ENCODE measurements around the gene CLEC20A.
"Not testable (repeated sequence)": the region's sequence is repeated elsewhere in the genome, so short reads cannot be mapped to it uniquely, and the experiment has no call there.

CLEC20A gene

DNA sequence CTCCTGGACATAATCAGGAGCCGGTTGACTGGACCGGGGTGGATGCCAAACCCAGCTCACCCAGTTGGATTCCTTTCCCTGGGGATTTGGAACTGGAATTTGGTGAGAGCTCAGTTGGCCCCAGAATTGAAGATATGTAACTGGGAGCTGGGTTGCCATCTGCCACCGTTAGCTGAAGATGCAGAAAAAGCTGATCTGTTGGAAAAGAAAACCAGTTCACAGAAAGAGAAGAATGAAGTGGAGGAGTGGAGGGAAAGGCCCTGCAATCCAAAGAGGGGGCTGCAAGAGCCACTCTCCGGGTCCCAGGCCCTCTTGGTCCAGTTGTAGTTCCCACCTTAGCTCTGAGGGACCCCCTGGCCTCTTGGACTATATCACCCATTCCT lies 32.2 kb upstream of the CLEC20A start:
- DNase-seq = peak in 1 of 2 experiments; percentile 81

DNA sequence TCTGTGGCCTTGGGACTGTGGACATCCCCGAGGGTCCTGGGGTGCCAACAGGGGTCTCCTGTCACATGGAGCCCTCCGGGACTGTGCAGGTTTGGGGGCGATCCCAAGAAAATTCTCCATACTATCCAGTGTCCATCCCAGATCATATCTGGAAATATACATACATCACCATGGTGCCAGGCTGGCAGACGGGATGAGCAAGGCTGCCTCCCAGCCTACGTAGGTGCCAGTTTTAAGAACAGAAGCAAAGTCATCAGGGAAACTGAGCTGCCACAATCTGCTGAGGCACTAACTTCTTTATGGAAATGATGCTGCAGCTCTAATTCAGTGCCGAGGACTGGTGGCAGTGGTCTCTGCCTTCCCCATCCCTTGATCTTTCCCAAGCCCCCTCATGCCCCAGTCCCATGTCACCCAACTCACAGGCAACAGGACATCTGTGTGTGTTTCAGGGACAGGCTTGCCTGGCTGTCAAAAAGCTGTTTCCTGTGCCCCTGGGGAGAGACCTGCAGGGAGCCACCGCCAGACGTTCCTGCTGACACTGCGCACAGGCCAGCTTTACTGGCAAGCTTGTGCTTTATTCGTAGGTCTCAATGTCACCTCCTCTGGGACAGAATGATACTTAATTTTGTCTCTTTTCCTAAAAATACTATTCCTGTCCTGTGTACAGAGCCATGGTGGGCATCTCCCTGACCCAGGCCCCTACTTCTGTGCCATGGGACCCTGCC lies 31.6 kb upstream of the CLEC20A start:
- DNase-seq = peak in 1 of 2 experiments; percentile 66

DNA sequence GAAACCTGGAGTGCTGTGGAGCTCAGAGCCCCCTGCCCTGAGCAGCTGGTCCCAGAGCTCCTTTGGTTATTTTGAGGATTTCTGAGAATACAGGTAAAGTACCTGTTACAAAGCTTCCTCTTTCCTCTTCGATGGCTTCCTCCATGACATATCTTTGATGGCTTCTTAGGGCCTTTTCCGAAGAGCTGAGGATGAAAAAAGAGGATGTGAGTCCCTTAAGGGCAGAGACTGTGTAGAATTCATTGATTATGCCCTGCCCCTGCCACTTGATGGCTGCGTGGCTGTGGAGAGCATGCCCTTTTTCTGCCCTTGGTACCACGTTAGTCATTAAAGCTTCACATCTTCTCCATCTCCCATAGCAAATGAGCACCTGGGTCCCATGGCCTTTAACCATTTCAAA lies 30.4 kb upstream of the CLEC20A start:
- DNase-seq = no peak

DNA sequence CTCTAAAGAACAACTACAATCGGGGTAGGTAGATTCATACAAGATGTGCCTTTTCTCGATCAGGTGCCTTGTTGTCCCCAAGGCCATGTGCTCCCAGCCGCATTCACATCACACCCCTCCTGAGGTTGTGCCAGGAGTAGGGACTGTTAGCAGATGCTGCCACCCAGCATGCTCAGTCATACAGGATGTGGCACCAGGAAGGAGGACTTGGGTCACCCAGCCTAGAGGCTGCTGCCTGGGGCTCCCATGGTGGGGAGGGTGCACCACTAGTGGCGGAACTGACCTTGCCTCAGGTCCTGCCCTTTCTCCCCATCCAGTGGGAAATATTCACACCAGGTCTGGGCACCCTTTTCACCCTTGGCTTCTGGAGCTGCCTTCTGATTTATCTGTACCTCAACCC lies 24.5 kb upstream of the CLEC20A start:
- DNase-seq = no peak

DNA sequence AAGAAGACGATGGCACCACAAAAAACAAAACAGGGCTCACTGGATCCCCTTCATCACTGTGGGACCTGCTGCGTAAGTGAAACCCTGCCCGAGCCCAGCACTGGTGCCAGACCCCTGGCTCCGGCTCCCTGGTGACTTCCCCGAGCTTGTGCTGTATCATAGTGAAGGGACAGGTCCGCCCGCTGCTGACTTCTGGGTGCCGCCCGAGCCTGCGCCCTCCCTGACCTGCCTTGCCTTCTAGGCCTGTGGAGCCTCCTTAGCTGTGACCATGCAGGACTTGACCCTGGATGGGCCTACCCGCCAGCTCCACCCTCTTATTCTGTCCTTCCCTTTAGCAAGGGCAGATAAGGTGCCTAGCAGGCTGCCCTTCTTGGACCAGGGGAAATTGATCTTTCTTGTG lies 24.0 kb upstream of the CLEC20A start:
- DNase-seq = no peak

DNA sequence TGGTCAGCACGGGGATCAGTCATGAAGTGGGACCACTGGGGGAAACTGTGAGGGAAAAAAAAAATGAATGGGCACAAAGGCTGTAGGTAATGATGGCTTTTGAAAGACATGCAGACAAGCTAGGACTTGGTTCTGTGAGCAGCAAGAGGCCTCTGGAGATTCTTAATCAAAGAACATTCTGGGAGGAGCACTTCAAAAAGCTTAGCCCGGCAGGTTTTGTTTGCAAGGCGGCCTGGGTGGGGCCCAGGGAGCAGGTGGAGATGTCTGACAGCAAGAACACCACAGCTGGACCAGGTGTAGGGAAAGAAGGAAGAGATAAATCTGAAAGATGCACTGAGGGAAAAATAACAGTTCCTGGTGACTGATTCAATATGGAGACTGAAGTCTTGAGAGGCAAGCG lies 22.1 kb upstream of the CLEC20A start:
- DNase-seq = no peak

DNA sequence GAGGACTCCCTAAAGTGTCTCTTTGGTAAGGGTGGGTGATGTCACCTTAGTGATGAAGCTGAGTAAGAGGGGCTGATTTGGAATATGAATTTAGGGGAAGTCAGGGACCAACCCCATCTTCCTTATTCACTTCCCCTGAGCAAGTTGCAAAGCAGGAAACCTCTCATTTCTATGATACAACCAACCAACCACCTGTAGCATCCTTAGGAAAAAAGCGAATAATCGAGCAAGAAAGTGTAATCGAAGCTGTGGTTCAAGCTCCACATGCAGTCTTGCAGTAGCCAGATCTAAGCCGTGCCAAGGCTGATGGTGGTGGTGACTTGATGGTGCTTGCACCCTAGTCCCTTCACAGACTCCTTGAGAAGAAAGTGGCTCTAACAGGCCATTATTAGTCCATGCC lies 19.3 kb upstream of the CLEC20A start:
- DNase-seq = no peak

DNA sequence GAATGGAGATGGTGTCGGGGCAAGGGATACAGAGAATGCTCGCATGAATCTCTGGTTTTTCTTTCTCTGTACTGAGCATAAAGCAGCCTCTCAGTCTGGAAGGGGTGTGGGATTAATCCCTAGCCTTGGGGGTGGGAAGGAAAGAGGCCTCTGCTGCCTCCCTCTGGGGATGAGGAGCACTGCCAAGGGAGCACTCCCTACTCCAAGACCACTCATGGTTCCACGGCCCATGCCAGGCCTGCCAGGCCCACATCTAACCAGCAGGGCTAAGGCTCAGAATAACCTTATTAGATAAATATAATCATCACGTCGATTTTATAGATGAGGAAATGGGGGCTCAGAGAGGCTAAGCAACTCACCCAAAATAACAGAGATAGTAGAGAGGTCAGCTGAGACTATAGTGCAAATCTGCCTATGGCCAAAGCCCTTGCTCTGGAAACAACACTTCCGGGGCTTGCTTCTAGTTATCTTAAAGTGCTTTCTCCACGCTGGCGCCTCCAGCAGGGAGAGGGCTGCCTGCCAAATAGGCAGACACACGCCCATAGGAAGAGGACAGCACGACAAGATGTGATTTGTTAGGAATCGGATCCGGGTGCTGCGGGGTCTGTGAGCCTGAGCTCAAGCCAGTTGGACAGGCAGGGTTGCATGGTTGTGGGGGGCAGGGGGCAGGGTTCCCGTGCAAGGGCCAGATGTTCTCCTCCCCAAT lies 16.7 kb upstream of the CLEC20A start:
- DNase-seq = peak; percentile 40 to 69

DNA sequence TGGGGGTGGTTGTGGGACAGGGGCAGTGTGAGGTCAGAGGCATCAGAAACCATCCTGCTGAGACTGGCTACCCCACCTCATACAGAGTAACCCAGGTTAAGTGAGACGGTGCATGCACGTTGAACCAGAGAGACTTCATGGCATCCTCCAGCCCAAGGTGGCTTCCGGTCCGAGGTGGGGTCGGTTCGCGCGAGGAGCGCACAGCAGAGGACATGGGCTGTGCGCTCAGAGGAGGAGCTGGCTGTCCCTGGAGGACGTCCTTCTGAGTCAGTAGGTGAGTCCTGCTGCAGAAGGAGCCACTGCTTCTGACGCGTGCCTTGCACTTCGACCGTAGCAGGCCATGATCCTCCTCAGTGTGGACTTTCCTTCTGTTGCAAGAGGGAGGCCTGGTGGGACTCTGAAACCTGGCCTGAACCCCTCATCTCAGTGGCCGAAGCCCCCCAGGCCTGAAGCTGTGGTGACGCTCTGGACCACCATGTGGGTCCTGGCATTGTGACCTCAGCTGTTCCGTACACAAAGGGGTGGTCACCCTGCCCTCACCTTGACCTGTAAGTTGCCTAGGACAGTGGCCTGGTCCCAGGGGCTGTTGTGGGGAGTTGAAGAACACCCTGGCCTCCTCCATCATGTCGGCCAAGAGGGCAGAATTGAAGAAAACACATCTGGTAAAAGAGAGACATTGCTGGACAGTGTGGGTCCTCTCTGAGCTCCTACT lies 16.0 kb upstream of the CLEC20A start, which contains the start of gene TEX35:
TSS of gene TEX35 (plus strand) at position 544 of the 712 bp plus-strand sequence. CDS start at position 624, 80 bp downstream.
- DNase-seq = no peak

DNA sequence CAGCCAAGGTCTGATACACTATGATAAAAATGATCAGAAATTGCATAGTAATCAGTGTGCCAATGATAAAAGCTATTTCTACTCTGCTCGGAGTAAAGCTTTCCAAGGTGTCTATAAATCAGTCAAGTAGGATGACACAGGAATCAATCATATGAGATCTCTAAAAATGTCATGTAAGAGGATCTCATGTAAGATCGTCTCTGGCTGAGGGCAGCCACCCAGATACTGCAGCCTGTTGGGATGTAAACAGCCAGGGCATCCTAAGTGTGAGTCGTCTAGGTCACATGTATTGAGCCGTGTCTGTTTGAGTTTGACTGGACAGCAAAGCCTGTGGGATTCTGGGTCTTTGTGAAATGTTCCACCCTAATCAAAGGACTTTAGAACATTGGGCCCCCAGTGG lies 13.4 kb upstream of the CLEC20A start:
- no peak for DNase-seq

DNA sequence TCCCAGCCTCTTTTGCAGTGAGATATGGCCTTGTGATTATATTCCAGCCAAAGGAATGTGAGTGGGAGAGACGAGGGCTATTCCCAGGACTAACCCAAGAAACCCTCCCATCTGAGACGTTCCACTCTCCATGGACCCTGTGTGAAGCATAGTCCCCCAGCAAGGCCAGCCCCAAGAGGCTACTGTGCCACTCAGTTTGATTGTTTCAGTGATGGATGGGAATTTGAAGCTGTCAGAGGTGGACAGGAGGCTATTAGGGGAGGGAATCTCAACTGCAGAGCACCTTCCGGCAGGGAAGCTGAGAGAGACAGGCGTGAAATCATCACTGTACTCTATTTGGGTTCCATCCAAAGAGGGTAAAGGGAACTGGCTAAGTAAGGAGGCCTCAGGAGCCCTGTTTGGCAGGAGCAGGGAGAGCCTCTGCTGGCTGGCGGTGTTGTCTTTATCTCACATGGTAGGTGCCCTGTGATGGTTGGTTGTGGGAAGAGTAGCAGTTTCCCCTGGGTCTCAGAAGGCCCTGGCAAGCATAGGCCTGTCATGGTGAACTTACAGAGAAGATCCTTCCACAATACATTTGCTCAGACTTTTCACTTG lies 12.7 kb upstream of the CLEC20A start:
- DNase-seq = peak in 1 of 2 experiments; percentile 34

DNA sequence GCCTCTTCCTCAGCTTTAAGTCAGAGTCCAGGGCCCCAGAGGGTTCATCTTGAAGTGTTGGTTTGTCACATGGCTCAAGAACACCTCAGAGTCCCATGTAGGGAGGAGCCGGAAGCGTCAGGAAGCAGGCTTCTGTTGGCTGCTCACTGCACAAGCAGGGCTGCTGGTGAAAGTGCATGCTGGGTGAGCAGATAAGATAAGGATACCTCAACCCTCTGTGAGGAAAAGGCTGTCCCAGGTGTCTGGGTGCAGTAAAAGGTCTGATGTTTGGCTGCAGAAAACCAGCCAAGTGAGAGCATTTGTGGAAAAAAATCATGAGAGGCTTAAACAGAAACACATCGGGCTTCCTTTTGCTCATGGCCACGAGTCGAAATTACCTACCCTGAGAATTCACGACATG lies 9.9 kb upstream of the CLEC20A start:
- DNase-seq = no peak

DNA sequence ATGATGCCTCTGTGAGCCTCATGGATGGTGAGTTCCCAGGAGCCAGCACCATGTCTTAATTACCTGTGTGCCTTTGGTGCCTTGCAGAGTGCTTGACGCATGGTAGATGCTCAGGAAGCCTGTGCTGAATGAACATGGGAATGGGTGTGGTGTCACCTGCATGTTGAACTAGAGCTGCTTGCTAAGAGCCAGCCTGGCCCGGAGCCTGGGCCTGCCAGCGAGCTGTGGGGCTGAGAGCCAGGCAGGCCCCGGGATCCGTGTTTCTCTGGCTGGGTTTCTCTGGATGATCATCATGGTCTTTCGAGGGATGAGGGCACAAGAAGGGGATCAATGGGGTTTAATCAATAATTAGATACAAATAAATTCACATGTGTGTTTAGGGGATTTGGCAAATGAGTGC lies 9.4 kb upstream of the CLEC20A start:
- DNase-seq = peak in 1 of 2 experiments; percentile 55

DNA sequence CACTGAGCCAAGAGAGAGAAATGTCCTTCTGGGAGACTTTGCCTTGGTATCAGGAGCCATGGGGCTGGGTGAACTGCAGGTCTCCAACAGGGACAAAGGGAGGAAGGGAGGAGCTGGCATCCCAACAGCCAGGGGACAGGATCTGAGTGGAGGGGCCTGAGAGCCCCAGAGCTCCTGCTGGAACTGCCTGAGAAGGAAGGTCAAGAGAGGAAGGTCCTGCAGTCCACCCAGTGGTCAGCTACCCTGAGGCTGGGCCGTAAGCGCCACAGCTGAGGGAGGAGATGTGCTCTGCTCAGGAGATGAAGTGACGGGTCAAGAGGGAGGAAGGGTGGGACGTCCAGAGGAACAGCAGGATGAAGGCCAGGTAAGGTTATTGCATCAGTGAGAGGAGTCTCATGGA lies 7.5 kb upstream of the CLEC20A start:
- no peak for DNase-seq

DNA sequence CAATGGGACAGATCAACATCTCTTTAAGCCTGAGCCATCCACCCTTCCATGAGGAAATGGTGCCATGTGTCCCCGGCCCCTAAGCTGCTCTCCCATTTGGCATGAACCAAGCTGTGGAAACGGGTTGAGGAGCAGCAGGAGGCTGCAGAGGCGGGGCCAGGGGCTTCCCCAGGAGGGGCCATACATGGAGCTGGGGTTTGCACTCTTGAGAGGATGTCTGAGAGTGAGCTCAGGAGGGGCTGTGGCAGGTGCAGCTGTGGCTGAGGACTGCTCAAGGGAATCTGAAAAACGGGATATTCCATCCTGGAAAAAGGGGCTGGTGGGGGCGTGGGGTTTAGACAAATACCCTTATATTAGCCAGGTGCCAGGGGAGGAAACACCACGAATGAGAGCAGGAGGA lies 7.1 kb upstream of the CLEC20A start:
- no peak for DNase-seq

DNA sequence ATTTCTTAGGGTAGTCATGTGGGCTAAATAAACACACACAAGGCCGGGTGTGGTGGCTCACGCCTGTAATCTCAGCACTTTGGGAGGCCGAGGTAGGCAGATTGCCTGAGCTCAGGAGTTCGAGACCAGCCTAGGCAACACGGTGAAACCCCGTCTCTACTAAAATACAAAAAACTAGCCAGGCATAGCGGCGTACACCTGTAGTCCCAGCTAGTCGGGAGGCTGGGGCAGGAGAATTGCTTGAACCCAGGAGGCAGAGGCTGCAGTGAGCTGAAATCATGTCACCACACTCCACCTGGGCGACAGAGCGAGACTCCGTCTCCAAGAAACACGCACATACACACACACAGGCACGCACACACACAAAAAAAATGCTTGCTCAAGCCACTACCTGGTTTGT lies 6.6 kb upstream of the CLEC20A start:
- DNase-seq = not testable (repeated sequence)

DNA sequence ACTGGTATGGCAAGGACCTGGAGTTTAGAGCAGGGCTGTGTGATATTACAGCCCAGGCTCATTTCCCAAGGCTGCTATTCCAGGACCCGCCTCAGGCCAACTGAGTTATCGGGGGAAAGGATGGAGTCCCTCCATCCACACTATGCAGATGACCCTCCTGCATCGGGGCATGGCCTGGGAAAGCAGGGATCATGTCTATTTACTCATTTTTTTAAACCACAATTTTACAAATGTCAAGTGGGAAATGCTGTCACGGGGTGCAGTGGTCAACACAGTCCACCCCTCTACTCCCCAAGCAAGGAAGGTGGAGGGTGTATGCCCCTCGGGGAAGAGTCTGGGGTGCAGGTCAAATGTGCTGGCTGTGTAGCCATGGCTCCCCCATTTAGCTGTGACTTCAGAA lies 6.1 kb upstream of the CLEC20A start:
- DNase-seq = no peak

DNA sequence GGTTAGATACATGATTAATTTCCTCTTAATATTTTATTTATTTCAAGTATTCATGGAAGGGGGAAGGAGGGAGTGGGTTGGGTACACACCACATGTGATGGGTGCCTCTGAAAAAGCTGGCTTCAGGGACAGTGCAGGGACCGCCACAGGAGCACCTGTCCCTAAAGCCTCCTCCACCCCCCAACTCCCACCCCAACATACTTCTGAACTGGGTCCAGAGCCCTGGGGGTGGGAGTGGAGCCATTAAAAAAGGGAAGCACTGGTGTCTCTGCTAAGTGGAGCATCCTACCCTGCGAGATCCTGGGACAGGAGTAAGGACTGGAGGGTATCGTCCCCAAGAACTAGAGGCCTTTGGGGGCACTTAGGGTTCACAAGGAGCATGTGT lies 5.6 kb upstream of the CLEC20A start:
- DNase-seq = no peak

DNA sequence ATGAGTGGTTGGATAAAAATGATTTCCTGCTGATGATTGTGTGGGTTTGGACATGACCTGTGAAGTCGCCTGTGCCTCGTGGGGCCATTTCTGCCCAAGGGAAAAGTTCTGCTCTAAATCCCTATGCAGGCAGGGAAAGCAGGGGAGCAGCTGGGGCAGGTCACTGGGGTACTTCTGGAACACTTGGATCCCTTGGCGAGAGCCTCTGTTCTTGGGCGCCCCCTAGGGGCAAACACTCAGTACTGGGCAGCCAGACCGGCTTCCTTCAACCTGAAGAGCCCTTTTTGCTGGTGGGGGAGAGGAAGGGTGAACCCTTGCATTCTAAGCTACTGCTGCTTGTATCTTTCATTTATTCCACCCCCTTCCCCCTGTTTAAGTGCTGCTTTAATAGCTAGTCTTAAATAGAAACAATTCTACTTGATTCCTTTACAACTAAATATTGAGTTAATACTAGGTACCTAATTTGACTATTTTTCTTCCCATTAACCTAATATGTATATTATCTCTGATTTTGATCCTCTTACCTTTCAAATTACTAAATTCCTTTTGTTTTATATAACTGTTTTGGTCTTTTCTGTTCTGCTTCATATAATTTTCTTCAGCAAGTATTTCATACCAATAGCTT lies 5.1 kb upstream of the CLEC20A start:
- DNase-seq = peak; percentile 46 to 79

DNA sequence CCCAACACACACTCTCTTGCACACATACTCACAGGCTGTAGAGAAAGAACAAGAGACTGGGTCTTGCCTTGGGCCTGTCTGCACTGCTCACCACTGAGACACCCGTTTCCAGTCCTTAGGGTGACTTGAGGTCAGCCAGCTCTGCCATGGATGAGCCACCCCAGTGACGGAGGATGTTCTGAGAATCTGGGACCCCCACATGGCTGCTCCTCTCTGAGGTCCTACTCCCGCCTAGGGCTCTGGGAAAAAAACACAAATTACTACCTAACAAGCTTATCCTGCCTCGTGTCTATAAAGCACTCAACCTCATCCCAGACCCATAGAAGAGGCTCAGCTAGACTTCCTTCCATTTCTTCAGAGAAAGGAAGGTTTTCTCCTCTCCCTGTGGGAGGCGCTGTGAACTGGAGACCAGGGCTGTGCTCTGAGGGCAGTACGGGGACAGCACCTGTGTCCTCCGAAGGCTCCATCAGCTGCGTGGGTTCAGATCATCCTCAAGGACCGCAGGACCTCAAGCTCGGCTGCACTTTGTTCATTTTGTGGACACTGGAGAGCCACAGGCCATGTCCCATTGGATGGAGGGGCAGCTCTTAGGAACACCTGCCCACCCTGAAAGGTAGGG lies 4.3 kb upstream of the CLEC20A start:
- no peak for DNase-seq

DNA sequence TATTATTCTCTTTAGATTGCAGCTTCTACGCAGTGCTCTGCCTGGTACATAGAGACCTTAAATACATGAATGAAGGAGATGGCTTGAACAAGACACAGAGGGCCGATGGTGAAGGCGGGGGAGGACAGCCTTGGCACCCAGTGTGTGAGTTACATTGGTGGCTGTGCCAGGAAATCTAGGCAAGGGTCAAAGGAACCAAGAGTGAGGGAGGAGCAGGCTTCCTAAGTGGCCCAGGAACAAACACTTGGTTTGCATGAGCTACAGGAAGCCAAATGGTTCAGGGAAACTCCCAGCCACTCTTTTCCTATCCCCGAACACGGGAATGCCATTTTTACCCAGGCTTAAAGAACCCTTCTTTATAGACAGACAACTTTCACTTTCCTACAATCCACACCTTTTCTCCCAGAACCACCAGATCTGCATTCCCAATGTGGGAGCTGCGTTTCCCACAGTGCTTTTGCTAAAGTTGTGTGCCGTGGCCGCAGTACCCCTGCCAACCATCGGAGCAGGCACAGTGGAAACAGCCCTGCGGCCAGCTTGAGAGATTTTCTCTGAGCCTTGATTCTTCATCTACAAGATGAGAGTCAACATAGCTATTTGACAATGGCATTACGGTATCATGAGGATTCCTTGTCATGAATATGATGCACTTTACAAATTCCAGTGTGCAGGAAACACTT lies 3.5 kb upstream of the CLEC20A start:
- no peak for DNase-seq
